HG03280 (cell line): Measurements from ENCODE around the gene AARSD1.
A peak's percentile ranks its signal among the peaks of the same experiment; 100 is the strongest.
"Not testable (repeated sequence)": the region's sequence is repeated elsewhere in the genome, so short reads cannot be mapped to it uniquely, and the experiment has no call there.

Source experiments
- ATAC-seq: cut with Tn5 transposase; IDR thresholded peaks from one replicate; pipeline ENCODE4 v1.9.1; 2021; ENCODE audit warnings: mild to moderate bottlenecking, moderate library complexity; ENCODE audit not compliant: unreplicated experiment

The AARSD1 gene, protein sequence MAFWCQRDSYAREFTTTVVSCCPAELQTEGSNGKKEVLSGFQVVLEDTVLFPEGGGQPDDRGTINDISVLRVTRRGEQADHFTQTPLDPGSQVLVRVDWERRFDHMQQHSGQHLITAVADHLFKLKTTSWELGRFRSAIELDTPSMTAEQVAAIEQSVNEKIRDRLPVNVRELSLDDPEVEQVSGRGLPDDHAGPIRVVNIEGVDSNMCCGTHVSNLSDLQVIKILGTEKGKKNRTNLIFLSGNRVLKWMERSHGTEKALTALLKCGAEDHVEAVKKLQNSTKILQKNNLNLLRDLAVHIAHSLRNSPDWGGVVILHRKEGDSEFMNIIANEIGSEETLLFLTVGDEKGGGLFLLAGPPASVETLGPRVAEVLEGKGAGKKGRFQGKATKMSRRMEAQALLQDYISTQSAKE

DNA sequence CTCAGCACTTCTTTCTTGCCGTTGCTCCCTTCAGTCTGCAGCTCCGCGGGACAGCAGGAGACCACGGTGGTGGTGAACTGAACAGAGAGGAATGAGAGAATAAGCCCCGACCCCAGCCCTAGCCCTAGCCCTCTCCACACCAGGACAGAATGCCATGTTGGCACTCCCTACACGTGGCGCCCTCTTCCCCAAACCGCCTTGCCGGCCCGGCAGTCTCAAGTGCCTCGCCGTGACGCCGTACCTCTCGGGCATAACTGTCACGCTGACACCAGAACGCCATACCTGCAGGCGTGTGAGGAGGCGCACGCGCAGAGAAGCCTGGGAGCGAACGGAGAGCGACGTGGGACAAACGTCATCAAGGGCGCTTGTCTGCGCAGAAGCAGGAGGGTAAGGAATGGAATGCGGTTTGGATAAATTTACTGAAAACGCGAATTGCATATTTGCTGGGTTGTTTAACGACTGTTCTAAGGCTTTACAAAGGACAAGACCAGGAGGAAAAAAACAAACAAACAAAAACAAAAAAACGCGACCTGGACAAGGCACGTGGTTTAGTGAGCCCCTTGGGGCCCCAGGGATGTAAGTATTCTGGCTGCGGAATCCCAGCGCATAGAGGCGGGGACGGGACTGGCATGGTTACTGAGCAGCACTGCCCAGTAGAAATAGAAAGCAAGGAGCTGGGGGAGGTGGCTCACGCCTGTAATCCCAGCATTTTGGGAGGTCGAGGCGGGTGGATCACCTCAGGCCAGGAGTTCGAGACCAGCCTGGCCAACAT, at the start of gene AARSD1:
AARSD1 (minus strand) TSS at position 294 of the 772 bp plus-strand sequence; CDS start at position 280, 14 bp downstream.
- ATAC-seq = peak; percentile 86

DNA sequence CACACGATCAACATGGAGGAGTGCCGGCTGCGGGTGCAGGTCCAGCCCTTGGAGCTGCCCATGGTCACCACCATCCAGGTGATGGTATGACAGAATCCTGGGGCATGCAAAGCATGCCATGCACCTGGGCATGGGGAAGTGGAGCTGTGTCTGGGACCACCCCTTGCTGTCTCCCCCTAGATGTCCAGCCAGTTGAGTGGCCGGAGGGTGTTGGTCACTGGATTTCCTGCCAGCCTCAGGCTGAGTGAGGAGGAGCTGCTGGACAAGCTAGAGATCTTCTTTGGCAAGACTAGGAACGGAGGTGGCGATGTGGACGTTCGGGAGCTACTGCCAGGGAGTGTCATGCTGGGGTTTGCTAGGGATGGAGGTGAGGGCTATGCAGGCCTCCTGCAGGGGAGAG, 49.0 kb upstream of the AARSD1 start:
- no peak for ATAC-seq

DNA sequence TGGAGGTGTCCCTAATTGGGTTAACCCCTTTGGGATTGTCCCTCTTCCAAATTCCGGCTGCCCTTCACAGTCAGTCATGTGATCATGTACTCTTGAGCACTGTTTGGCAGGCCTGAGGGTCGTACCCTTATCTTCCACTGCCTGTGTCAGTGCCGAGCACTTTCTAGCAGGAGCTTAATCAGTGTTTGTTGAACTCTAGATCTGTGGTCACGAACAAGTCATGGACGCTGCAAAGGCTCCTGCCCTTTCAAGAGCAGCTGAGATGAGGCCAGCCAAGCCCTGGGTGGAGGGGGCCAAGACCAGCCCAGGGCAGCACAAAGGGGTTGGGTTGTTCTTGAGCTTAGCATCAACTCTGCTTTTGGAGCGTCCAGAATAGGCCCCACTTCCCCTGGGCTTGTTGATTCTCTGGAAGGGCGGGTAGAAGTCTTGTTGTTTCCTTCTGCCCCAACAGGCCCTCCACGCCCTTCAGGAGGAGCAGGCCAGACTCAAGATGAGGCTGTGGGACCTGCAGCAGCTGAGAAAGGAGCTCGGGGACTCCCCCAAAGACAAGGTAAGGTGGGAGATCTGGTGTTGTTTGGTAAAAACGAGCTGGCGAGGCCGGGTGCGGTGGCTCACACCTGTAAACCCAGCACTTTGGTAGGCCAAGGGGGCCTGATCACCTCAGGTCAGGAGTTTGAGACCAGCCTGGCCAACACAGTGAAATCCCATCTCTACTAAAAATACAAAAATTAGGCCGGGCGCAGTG, 47.6 kb upstream of the AARSD1 start:
- no peak for ATAC-seq

DNA sequence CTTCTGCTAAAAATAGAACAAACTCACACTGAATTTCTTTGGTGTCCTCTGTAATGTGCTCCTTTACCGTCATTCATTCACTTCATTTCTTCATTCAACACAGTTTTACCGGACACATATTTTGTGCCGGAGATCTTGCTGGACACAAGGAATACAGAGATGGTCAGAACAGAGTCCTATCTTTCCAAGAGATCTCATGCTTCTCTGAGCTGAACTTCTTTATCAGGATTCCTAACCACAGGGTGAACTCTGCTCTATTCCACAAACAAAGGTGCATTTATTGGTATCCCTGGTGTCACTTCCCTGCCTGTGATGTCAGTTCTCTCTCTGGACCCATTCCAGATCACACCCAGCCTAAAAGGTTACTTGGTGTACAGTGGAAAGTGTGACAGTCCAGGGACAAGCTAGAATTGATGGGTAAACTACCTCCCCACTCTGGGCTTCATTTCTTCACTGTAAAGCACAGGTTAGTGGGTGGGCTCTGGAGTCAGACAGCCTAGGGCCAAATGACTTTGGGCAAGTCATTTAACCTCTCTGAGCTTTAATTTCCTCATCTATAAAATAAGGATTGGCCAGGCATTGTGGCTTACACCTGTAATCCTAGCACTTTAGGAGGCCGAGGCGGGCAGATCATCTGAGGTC, 46.5 kb upstream of the AARSD1 start:
- no peak for ATAC-seq

DNA sequence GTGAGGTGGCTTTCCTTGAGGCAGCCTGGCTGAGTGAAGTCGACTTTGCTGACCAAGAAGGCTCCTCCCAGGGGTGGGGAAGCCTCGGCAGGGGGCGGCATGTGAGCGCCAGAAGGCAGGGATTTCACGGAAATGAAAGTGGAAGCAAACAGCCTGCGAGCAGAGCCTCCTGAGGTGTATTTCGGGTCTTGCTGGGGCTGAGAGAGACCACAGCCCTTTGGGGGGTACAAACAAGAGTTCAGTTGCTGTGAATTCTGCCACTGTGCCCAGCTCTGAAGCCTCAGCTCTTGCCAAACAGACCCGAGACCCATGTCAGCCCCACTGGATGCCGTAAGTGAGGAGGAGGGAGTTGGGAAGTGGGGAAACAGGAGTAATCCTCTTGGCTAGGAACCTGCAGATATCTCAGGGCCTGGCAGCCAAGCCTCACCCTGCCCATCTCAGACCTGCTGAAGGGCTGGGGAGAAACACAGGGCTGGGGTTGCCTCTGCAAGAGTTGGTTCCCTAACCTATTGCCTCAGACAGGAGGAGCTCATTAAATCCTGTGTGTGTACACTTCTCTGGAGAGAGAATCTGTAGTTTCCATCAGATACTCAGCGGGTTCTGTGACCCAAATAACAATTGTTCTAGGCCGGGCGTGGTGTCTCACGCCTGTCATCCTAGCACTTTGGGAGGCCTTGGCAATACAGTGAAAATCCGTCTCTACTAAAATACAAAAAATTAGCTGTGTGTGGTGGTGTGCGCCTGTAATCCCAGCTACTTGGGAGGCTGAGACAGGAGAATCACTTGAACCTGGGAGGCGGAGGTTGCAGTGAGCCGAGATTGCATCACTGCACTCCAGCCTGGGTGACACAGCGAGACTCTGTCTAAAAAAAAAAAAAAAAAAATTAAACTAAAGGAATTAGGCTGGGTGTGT, 42.6 kb upstream of the AARSD1 start, which contains the start of gene IFI35:
IFI35 (plus strand) TSS at position 146 of the 913 bp plus-strand sequence; CDS start at position 310, 164 bp downstream.
- ATAC-seq = peak; percentile 89

DNA sequence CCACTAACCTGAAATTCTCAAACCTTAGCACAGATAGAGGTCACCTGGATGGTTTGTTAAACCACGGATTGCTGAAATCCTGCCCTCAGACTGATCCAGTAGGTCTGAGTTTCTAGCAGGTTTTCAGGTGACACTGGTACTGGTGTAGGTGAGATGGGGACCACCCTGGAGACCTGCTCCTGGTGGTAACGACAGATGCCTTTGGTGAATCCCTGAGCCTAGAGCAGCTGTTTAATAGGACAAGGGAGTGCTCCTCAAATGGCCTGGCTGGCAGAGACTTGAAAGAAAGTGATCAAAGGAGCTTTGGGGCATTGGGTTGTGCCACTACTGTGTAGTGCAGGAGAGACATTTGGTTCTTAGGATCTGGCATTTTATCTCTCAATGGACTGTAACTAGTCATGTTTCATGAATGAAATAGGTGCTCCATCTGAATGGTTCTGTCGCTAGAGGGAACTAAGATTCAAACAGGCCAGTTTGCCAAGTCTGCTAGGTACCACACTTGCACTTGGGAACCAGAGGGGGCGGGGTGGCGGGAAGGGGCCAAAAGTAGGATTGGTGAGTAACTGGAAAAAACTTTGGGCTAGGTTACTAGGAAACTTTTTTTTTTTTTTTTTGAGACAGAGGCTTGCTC, 39.4 kb upstream of the AARSD1 start:
- no peak for ATAC-seq

DNA sequence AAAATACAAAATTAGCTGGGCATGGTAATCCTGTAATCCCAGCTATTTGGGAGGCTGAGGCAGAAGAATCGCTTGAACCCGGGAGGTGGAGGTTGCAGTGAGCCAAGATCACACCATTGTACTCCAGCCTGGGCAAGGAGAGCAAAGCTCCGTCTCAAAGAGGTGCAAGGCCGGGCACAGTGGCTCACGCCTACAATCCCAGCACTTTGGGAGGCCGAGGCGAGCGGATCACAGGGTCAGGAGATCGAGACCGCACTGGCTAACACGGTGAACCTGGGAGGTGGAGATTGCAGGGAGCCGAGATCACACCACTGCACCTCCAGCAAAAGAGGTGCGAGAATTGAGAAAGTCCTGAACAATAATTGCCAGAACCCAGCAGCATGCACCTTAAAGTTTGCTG, 36.6 kb upstream of the AARSD1 start:
- not testable (repeated sequence) for ATAC-seq

DNA sequence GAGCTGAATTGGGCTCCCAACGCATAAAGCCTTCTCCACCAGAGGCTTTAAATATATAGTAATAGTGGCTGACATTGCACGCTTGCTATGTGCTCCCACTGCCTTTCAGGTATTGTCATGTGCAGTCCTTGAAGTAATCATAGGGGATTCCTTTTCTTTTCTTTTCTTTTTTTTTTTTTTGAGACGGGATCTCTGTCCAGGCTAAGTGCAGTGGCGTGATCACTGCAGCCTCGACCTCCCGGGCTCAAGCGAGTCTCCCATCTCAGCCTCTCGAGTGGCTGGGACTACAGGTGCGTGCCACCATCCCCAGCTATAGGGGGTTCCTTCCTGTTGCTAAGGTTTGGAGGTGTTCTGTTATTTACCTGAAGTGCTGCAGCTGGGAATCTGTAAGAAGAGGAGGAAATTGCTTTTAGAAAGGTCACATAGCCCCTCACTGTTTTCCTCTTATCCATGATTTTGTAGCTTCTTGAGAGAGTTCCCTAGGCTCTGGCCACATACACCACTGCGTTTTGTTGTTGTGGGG, 34.8 kb upstream of the AARSD1 start:
- no peak for ATAC-seq

DNA sequence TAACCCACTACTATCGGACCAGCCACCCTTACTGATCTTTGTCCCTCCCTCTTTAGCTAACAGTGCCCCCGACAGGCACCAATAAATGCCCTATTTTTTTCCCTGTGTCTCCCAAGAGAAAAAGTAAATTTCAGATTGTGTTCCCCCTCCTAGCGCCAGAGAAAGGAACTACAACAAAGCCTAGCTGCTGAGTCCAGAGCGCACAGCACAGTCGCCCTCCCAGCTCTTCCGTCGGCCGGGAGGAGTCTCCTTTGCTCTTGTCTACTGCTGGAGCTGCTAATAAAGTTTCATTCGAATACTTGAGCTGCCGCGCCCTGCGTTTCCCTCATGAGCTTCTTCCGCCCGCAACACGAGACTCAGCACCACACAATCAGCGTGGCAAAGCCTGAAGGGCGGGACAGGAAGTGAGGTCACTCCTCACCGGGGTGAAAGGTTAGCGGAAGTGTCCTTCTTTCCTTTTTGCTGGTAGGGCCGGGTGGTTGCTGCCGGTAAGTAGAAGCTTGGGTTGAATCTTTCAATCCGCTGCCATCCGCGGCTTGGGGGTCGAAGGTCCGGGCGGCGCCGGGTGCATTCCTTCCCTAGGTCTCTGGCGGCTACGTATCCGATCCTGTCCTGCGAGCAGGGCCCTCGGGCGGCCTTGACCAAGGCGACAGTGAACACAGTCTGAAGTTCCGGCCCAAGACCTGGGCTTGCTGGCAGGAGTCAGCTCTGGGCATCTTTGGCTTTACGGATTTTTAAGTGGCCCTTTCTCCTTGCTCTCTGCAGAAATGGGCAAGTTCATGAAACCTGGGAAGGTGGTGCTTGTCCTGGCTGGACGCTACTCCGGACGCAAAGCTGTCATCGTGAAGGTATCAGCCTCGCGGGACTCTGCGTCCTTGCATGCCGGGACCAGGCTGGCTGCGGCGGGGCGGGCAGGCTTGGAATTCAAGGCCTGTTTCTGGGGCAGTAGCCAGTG, 34.0 kb upstream of the AARSD1 start, which contains the start of gene RPL27:
RPL27 (plus strand) TSS at position 436 of the 955 bp plus-strand sequence; CDS start at position 768, 332 bp downstream.
- ATAC-seq = peak; percentile 90

DNA sequence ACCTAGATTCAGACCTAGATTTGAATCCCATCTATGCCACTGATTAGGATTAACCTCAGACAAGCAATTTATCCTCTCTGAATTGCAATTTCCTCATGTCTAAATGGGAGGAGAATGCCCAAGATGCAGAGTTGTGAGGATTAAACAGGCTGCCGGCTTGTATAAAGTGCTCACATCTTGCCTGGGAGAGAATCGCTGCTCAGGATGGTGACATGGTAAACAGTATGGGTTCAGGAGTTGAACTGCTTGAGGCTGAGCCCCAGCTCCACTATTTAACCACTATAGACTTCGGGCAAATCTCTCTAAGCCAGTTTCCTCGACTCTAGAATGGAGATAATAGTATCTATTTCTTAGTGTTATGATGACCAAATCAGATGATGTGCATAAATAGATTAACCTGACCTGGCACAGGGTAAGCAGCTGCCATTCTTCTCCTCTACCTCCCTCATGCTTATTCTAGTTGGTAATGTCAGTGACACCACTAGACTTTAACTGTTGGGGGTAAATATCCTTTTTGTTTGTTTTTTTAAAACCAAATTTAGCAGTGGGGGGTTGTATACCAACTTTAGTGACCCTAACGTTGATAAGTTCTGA, 33.2 kb upstream of the AARSD1 start:
- peak; percentile 7 for ATAC-seq

DNA sequence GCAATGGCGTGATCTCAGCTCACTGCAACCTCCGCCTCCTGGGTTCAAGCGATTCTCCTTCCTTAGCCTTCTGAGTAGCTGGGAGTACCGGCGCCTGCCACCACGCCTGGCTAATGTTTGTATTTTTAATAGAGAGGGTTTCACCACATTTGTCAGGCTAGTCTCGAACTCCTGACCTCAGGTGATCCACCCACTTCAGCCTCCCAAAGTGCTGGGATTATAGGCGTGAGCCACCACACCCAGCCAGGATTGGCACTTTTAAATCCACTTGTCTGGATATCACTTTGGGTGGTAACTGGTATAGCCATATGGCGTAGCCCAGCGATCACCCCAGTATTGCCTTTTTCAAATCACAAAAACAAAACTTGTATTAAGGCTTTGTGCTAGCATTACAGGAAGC, 29.7 kb upstream of the AARSD1 start:
- not testable (repeated sequence) for ATAC-seq

DNA sequence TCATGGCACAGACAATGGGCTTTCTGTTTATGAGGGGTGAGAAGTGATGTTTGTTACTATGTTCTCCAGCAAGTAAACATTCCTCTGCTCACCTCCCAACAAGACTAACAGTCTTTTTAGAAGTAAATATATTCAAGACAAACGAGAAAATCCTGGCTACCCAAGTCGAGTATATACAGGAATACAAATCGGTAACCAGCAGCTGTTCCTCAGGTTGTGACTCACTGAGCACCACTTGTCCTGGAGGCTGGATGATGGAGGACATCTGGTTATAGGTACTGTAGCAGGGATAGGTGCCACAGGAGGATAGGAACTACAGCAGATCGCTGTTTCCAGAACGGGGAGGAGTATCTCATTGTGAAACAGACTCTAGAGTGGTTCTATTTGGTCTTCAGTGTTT, 28.6 kb upstream of the AARSD1 start:
- ATAC-seq = no peak

DNA sequence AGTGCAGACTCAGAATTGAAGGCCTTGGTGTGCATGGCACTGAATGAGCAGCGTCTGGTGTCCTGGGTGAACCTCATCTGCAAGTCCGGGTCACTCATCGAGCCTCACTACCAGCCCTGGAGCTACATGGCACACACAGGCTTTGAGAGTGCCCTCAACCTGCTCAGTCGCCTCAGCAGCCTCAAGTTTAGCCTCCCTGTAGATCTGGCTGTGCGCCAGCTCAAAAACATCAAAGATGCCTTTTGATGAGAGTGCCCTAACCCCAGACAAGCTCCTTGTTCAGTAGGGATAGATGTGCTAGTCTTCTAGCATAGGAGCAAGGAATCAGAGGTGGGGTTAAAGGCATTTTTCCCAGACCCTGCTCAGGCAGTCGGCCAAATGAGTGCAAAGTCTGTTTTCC, 27.2 kb upstream of the AARSD1 start:
- ATAC-seq = no peak

DNA sequence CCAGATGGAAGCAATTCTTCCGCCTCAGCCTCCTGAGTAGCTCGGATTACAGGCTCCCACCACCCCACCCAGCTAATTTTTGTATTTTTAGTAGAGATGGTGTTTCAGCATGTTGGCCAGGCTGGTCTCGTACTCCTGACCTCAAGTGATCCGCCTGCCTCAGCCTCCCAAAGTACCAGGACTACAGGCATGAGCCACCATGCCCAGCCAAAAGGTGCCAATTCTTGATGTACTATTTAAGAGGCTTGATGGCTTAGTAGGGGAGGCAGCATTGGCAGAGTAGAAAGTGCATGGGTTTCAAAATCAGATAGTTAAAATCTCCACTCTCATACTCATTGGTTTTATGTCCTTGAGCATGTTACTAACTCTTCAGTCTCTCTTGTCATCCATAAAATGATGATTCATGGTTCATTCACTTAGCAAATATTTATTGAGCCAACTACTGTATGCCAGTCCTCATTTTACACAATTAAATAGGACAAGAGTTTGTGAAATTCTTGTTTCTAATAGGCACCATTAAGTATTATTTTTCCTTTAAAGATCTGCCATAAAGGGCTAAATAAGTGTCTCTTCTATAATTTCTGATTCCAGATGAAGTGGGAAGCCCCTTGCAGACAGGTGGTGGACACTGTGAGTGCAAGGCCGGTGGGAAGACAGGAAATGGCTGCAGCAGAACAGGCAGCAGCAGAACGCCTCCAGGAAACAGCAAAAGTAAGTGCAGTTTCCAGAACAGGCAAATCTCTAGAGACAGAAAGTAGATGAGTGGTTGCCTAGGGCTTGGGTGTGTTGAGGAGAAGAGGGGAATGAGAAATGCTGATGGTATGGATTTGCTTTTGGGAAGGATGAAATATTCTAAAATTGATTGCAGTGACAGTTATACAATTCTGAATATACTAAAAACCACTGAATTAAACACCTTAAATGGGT, 25.7 kb upstream of the AARSD1 start:
- ATAC-seq = no peak

DNA sequence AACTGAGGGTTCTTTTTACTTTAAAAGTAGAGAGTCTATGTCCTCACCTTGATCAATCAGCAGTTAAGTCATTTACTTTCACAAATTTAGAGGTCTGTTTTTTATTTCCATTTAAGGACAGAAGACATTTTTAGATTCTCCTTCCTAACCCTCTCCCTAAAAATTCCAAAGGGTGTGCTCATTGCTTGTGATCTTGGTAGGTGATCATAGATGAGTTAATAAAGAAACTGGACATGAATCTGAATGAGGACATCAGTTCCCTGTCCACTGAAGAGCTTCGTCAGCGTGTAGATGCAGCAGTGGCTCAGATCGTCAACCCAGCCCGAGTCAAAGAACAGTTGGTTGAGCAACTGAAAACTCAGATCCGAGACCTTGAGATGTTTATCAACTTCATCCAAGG, 24.9 kb upstream of the AARSD1 start:
- ATAC-seq = no peak

DNA sequence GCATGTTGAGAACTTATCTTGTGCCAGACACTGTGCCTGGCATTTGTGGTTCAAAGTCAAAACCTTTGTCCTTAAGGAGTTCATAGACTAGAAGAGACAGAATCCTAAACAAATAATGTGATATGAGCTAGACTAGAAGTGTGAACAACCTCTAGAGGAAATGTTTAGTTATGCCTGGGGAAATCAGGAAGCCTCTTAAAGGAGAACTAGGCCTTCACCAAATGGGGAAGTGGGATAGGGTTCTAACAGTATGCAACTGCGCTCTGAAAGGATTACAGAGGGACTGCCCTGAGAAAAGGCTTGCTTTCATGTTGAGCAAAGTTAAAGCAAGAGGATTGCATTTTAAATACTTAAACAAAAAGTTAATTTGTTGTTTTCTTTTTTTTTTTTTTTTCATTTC, 21.0 kb upstream of the AARSD1 start:
- ATAC-seq = peak; percentile 34
